ENCODE data around the gene ASXL3.

DNA sequence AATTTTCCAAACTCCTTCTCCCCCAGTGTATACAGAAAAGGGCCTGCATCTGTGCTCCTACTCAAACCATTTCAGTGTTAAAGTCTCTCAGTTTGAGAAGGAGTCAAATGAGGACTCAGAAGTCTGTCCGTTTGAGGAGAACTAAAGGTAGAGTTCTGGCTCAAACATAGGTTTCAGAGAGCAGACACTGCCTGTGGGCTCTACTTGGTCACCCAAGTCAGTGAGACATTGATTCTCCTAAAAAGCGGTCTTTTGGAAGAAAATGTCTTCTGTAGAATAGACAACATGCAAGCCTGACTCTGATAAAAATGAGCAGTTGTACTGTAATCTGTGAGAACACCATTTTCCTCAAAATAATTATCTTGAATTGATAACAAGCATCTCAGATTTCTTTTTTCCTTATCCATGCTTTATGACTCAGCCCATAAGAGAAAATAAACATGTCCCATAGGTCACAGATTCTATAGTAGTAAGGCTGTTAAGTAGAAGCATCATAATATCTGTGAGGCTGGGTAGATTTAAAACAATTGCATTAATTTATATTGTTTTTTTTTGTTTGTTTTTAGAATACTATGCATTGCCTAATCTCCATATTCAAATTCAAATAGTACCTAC is 82.8 kb downstream of the ASXL3 start:
- TF ChIP-seq CTCF (IDR thresholded peaks at IDR 0.05 in 2 of 3, conservative IDR thresholded peaks at IDR 0.05 in 1 of 3; ENCODE audit: borderline replicate concordance in 1 of 3, insufficient read depth in 1 of 3, low read depth in 2 of 3, low read length in 2 of 3), result no peak
- TF ChIP-seq CEBPB (IDR thresholded peaks at IDR 0.05; ENCODE audit: low read depth), result no peak
- TF ChIP-seq EZH2phosphoT487 (IDR thresholded peaks at IDR 0.05; ENCODE audit: borderline replicate concordance), result no peak
- TF ChIP-seq POLR2A (IDR thresholded peaks at IDR 0.05; ENCODE audit: borderline replicate concordance, extremely low read depth, insufficient read depth, insufficient read length), result no peak
- TF ChIP-seq POLR2AphosphoS5 (IDR thresholded peaks at IDR 0.05; ENCODE audit: low read depth, low read length), result no peak
- TF ChIP-seq, protein P1, sequence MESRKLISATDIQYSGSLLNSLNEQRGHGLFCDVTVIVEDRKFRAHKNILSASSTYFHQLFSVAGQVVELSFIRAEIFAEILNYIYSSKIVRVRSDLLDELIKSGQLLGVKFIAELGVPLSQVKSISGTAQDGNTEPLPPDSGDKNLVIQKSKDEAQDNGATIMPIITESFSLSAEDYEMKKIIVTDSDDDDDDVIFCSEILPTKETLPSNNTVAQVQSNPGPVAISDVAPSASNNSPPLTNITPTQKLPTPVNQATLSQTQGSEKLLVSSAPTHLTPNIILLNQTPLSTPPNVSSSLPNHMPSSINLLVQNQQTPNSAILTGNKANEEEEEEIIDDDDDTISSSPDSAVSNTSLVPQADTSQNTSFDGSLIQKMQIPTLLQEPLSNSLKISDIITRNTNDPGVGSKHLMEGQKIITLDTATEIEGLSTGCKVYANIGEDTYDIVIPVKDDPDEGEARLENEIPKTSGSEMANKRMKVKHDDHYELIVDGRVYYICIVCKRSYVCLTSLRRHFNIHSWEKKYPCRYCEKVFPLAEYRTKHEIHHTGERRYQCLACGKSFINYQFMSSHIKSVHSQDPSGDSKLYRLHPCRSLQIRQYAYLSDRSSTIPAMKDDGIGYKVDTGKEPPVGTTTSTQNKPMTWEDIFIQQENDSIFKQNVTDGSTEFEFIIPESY (IDR thresholded peaks at IDR 0.05; ENCODE audit: extremely low read depth, insufficient replicate concordance, low read length), result no peak
- TF ChIP-seq RAD21 (IDR thresholded peaks at IDR 0.05; ENCODE audit: low read depth), result no peak
- TF ChIP-seq ZNF274 (IDR thresholded peaks at IDR 0.05; ENCODE audit: low read depth, low read length), result no peak

All from HCT116 (cell line).